Natural killer cell (primary cell): ENCODE results near the gene R3HDM4. TPM values are rescaled to one million over a fixed set of nuclear protein-coding genes. Genes with fewer than 3 reads are reported as not detected.
A peak's percentile ranks its signal among the peaks of the same experiment; 100 is the strongest.

Experiments used
- ATAC-seq, 3 donors: fragments of 150-1000 bp in 2 of 3; fragments of 200-7000 bp in 1 of 3; cut with Tn5 transposase; 1 replicate in 1 of 3; 2 replicates in 2 of 3; pipeline ENCODE4 v1.10.0; 2021; ENCODE audit warnings: mild to moderate bottlenecking in 2 of 3, moderate library complexity in 2 of 3
- DNase-seq, 2 donors: peaks; one replicate each; pipeline versions ENCODE4 v3.0.0 to v3.0.0-alpha.2; 2013 to 2021; ENCODE audit warnings: mixed read lengths in 1 of 2
- H3K27ac ChIP-seq: one replicate; pipeline ENCODE4 v1.5.1; 2013; ENCODE audit warnings: mild to moderate bottlenecking, low read length
- H3K27me3 ChIP-seq: one replicate; pipeline ENCODE4 v1.6.1; 2013; ENCODE audit warnings: low read length; ENCODE audit not compliant: control insufficient read depth, insufficient read depth
- H3K36me3 ChIP-seq: one replicate; pipeline ENCODE4 v1.6.1; 2013; ENCODE audit warnings: low read length; ENCODE audit not compliant: control insufficient read depth, insufficient read depth
- H3K4me1 ChIP-seq: one replicate; pipeline ENCODE4 v1.6.1; 2013; ENCODE audit warnings: low read length; ENCODE audit not compliant: control insufficient read depth, insufficient read depth
- H3K4me3 ChIP-seq: one replicate; pipeline ENCODE4 v1.5.1; 2013; ENCODE audit warnings: low read length
- H3K9me3 ChIP-seq: one replicate; pipeline ENCODE4 v1.6.1; 2013; ENCODE audit warnings: low read length; ENCODE audit not compliant: control insufficient read depth, insufficient read depth
- H3K27ac Mint-ChIP-seq, 2 donors: one replicate each; pipeline ENCODE4 v1.8.0; 2022; ENCODE audit warnings: mild to moderate bottlenecking in 2 of 2, mixed read lengths in 2 of 2, moderate library complexity in 1 of 2
- H3K27me3 Mint-ChIP-seq, 2 donors: one replicate each; pipeline ENCODE4 v1.8.0; 2022; ENCODE audit warnings: low read depth in 2 of 2, mixed read lengths in 2 of 2
- H3K36me3 Mint-ChIP-seq: one replicate; pipeline ENCODE4 v1.8.0; 2022; ENCODE audit warnings: mixed read lengths
- H3K4me1 Mint-ChIP-seq, 2 donors: one replicate each; pipeline ENCODE4 v1.8.0; 2022; ENCODE audit warnings: mixed read lengths in 2 of 2
- H3K4me3 Mint-ChIP-seq: one replicate; pipeline ENCODE4 v1.8.0; 2022; ENCODE audit warnings: mild to moderate bottlenecking, moderate library complexity, mixed read lengths
- H3K9me3 Mint-ChIP-seq, 2 donors: one replicate each; pipeline ENCODE4 v1.8.0; 2022; ENCODE audit warnings: mixed read lengths in 2 of 2
- WGBS: methylation state at CpG from one replicate; pipeline ENCODE4 v1.1.7; 2013; ENCODE audit warnings: missing lambda C conversion rate; ENCODE audit not compliant: insufficient coverage; 5-methylcytosine and 5-hydroxymethylcytosine counted together
- intact Hi-C: fragments of 100-400 bp; cut with micrococcal nuclease; formaldehyde crosslinking; loops from one replicate; pipeline ENCODE4 v1.14.2; 2022
- total RNA-seq, 4 donors: library from RNA; stranded (reverse); fragments of 120-200 nt in 1 of 4; gene quantifications; one replicate each; pipeline versions ENCODE4 v1.2.3 to v1.2.4, GENCODE V29; 2013 to 2022
- TF ChIP-seq, protein P1 (sequence below): fragments of 200-600 bp; IDR thresholded peaks from one replicate; pipeline ENCODE4 v1.8.0; 2022; ENCODE audit warnings: antibody characterized with exemption

R3HDM4 gene
- total RNA-seq, 3 donors from 2014 or later (not counting 1 experiment from before 2014, with no cell fraction given): 88.7 to 106 (median 97.8) TPM

DNA sequence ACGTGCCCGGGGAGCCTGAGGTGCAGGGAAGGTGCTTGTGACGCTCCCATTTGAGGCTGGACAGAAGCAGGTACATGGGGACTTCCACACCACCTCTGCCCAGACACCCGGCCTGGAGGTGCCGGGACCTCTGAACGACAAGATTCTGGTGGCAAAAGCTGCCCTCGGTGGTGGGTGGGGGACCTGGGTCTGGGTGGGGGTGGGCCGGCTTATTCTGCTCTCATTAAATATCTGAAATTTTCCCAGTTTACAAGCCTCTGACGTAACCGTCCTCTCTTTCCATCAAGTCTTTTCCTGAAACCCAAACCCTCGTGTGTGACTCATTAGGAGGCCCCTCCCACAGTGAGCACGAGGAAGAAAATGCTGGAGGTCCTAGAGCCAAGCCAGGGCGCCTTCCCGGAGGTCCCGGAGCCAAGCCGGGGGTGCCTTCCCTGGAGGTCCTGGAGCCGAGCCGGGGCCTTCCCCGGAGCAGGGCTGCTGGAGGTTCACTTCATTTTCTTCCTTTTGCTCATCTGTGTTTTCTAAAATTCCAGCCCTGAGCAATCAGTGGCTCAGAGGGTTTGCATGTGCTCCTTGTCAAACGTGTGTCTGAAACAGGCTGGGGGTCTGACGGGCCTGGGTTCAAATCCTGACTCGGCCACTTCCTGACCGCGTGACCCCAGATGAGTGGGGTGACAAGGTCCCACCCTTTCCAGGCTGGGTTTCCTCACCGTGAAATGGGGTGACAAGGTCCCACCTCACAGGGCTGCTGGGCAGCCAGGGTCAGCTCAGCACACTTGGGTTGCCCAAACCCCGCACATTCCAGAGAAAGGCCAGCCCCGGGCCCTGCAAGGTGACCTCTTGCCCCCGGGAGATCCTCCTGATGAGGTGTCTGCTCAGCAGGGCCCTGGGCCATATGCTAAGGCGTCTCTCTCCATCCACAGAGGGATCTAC lies 43.5 kb downstream of the R3HDM4 start:
- 94% methylated on average over 25 of the region's 29 CpGs for WGBS
- Mint-ChIP-seq H3K4me3 (peak overlapping the region; percentile 6), H3K27me3 (no peaks in the 10 kb centered on the region), H3K27ac (no peak overlapping the region), H3K4me1 (peaks cover 0 to 14% of the 10 kb centered on the region in 2 donors), H3K9me3 (no peaks in the 10 kb centered on the region), H3K36me3 (no peaks in the 10 kb centered on the region)
- ATAC-seq: no peak
- no peaks in the 10 kb centered on the region for H3K9me3 ChIP-seq
- no peaks in the 10 kb centered on the region for H3K27me3 ChIP-seq
- TF ChIP-seq, protein P1, sequence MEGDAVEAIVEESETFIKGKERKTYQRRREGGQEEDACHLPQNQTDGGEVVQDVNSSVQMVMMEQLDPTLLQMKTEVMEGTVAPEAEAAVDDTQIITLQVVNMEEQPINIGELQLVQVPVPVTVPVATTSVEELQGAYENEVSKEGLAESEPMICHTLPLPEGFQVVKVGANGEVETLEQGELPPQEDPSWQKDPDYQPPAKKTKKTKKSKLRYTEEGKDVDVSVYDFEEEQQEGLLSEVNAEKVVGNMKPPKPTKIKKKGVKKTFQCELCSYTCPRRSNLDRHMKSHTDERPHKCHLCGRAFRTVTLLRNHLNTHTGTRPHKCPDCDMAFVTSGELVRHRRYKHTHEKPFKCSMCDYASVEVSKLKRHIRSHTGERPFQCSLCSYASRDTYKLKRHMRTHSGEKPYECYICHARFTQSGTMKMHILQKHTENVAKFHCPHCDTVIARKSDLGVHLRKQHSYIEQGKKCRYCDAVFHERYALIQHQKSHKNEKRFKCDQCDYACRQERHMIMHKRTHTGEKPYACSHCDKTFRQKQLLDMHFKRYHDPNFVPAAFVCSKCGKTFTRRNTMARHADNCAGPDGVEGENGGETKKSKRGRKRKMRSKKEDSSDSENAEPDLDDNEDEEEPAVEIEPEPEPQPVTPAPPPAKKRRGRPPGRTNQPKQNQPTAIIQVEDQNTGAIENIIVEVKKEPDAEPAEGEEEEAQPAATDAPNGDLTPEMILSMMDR: no peak
- intact Hi-C loops: no loop called here
- H3K4me3 ChIP-seq: no peak overlapping the region
- peaks cover 18% of the 10 kb centered on the region for H3K36me3 ChIP-seq
- H3K4me1 ChIP-seq: peaks cover 20% of the 10 kb centered on the region
- H3K27ac ChIP-seq: no peak overlapping the region
- DNase-seq: no peak

DNA sequence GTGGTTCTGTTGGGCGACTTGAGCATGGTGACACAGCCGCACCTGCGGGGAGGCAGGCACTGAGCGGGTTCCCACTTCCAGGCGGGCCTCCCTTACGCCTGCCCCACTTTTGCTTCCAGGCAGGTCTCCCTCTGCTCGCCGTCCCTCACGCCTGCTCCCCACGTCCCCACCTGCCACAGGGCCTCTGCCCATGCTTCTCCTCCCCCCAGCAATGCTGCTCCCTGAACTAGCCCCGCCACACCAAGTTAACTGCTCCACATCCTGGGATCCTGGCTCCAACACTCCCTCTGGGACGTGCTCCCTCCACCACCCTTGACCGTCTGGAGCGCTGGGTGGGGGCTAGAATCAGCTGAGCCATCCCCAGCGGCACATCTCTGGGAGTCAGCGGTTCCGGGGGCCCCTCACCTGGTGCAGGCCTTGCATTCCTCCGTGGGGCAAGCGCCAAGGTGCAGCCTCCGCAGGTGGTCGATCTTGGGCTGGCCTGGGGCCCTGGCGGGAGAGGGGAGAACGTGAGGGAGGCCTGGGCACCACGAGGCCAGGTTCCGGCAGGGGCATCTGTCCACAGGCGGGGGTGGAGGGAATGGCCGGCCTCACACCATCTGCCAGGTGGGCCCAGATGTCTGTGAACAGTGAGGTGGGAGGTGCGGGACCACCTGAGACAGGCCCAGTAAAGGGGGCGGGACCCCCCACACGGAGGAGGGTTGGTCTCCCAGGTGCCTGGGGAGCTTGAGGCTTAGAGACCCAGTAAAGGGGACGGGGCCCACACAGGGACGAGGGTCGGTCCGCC lies 44.4 kb downstream of the R3HDM4 start:
- no peak for DNase-seq
- Histone ChIP-seq H3K4me1 (peaks cover 26% of the 10 kb centered on the region), H3K4me3 (no peak overlapping the region), H3K9me3 (no peaks in the 10 kb centered on the region), H3K27me3 (no peaks in the 10 kb centered on the region), H3K27ac (no peak overlapping the region), H3K36me3 (peaks cover 18% of the 10 kb centered on the region)
- Mint-ChIP-seq H3K4me3 (no peak overlapping the region), H3K36me3 (no peaks in the 10 kb centered on the region), H3K27me3 (no peaks in the 10 kb centered on the region), H3K4me1 (peaks cover under 1 to 17% of the 10 kb centered on the region in 2 donors), H3K9me3 (no peaks in the 10 kb centered on the region), H3K27ac (no peak overlapping the region)
- intact Hi-C loops: no loop called here
- 94% methylated on average over 34 of the region's 34 CpGs for WGBS
- TF ChIP-seq, protein P1: no peak
- no peak for ATAC-seq

DNA sequence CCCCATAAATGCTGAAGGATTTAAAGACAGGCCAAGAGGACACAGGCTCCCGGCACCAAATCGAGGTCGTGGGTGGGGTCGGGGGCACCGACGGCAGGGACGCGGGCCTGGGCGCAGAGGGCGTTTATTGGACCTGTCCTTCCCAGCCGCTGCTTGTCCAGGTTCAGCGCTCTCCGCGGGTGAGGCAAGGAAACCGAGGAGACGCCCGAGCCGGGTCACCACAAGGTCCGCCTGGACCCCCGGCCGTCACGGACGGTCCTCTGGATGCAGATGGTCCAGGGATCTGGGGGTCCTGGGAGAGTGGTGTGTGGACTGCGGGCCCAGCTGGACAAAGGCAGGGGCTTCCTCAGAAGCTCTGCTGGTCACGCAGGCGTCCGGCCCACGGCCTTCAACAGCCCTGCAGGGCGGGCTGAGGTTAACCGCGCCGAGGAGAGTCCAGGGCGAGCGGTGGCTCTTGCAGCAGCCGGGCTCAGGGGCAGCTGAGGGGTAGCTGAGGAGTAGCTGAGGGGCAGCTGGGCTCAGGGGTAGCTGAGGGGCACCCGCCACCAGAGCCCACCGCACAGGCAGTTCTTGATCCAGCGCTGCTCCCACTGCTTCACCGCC lies 45.1 kb downstream of the R3HDM4 start:
- Histone ChIP-seq H3K27me3 (no peaks in the 10 kb centered on the region), H3K27ac (no peak overlapping the region), H3K4me3 (no peak overlapping the region), H3K9me3 (no peaks in the 10 kb centered on the region), H3K4me1 (peaks cover 28% of the 10 kb centered on the region), H3K36me3 (peaks cover 18% of the 10 kb centered on the region)
- 96% methylated on average over 39 of the region's 39 CpGs for WGBS
- no peaks in the 10 kb centered on the region for H3K36me3 Mint-ChIP-seq
- no peak overlapping the region for H3K4me3 Mint-ChIP-seq
- no peak for ATAC-seq
- H3K27ac Mint-ChIP-seq: no peak overlapping the region
- H3K9me3 Mint-ChIP-seq: no peaks in the 10 kb centered on the region
- peaks cover 8 to 24% of the 10 kb centered on the region in 2 donors for H3K4me1 Mint-ChIP-seq
- TF ChIP-seq, protein P1: no peak
- no peaks in the 10 kb centered on the region for H3K27me3 Mint-ChIP-seq
- DNase-seq: no peak
- intact Hi-C loops: no loop called here
